ENCODE data around the gene BBLN.

- TF ChIP-seq YY1 (IDR thresholded peaks at IDR 0.05; ENCODE audit: insufficient read depth, insufficient read length) (no peak), SUZ12 (IDR thresholded peaks at IDR 0.05; ENCODE audit: extremely low read depth, insufficient read depth, insufficient read length) (no peak), ZNF274 (IDR thresholded peaks at IDR 0.05; ENCODE audit: low read depth, low read length) (no peak)
Measured at GRCh38 chr9:128151309-128152132, 8.5 kb upstream of the BBLN start.
